ENCODE results near the gene COX6B1. TPM values are rescaled to one million over a fixed set of nuclear protein-coding genes. Genes with fewer than 3 reads are reported as not detected.

The COX6B1 gene
- total and polyA plus RNA-seq, 10 donors: 208 to 837 (median 529) TPM

DNA sequence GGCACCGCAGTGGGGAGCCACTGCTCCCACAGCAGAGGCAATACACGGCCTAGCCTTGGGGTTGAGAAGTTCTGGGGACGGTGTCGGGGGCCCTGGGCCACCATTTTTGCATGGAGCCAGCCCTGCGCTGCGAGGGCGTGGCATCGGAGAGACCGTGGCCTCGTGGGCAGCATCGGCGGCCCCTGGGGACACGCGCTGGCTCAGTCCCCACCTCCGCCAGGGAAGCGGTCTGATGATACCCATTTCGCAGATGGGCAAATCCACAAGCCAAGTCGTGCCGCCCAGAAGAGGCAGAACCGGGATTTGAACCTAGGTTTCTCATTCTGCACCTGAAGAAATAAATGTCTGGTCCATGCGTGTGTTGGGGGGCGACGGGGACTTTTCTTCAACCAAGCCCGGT is 17.0 kb downstream of the COX6B1 start:
- Histone ChIP-seq H3K4me3 (no peak overlapping the region), H3K9me3 (no peaks in the 10 kb centered on the region), H3K27ac (no peak overlapping the region), H3K27me3 (replicated peaks in 1 of 7) (peaks cover 0 to 8% (median 0%) of the 10 kb centered on the region in 7 donors), H3K4me1 (no peaks in the 10 kb centered on the region), H3K36me3 (peaks cover 0 to 60% (median 7%) of the 10 kb centered on the region in 6 donors)
- WGBS, 5 donors: 89 to 96% (median 96%) methylated on average over 24 of the region's 24 CpGs
- intact Hi-C loops (cut with DNase I; ENCODE audit: low total_unique reads): no loop called here
- DNase-seq: no peak
- no peak for TF ChIP-seq CTCF (IDR thresholded peaks at IDR 0.05 in 8 of 11, conservative IDR thresholded peaks at IDR 0.05 in 3 of 11)
- TF ChIP-seq POLR2A (IDR thresholded peaks at IDR 0.05): no peak
- TF ChIP-seq POLR2AphosphoS5 (IDR thresholded peaks at IDR 0.05): peak in 1 of 3 donors; percentile 43

DNA sequence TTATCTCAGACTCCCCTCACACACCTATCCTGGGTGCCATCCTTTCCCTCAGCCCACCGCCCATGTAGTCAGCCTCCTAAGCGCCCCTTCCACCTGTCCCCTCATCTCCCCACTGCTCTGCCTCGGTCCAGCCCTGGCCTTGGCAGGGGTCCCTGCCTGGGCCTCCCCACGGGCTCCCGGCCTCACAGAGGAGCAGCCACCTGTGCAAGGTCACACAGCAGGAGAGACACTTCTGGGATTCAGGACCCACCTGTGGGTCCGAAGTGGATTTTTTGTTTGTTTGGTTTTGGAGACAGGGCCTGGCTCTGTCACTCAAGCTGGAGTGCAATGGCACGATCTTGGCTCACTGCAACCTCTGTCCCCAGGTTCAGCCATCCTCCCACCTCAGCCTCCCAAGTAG is 17.5 kb downstream of the COX6B1 start:
- peaks cover 0 to 9% (median 0%) of the 10 kb centered on the region in 7 donors for H3K27me3 ChIP-seq (replicated peaks in 1 of 7)
- H3K4me3 ChIP-seq: no peak overlapping the region

GRCh38 chr19:35666251-35666913 is 18.3 kb downstream of the COX6B1 start, which contains the start of gene UPK1A:
Gene UPK1A (plus strand): TSS chr19:35666517. CDS start chr19:35666813, 296 bp downstream.
- Histone ChIP-seq H3K4me3 (no peak within 1 kb of the TSS), H3K9me3 (no peaks in the 10 kb centered on the region), H3K27me3 (replicated peaks in 1 of 7) (peaks cover 0 to 15% (median 0%) of the 10 kb centered on the region in 7 donors), H3K36me3 (peaks cover 0 to 48% (median 2%) of the 10 kb centered on the region in 6 donors), H3K4me1 (no peaks in the 10 kb centered on the region), H3K27ac (no peak within 1 kb of the TSS)
- 74 to 85% (median 76%) methylated on average over 14 to 16 of the region's 16 CpGs for WGBS, 5 donors
- no peak for DNase-seq
- intact Hi-C loops (cut with DNase I; ENCODE audit: low total_unique reads): no loop called here
- TF ChIP-seq POLR2AphosphoS5 (IDR thresholded peaks at IDR 0.05) (peak in 1 of 3 donors; percentile 47), CTCF (IDR thresholded peaks at IDR 0.05 in 8 of 11, conservative IDR thresholded peaks at IDR 0.05 in 3 of 11) (no peak), POLR2A (IDR thresholded peaks at IDR 0.05) (no peak)

More for the DNA sequence above, 17.5 kb downstream of the COX6B1 start:
- DNase-seq: no peak
- no peaks in the 10 kb centered on the region for H3K9me3 ChIP-seq
- H3K4me1 ChIP-seq: no peaks in the 10 kb centered on the region
- peak in 1 of 3 donors; percentile 38 for TF ChIP-seq POLR2AphosphoS5 (IDR thresholded peaks at IDR 0.05)
- no peak for TF ChIP-seq CTCF (IDR thresholded peaks at IDR 0.05 in 8 of 11, conservative IDR thresholded peaks at IDR 0.05 in 3 of 11)
- TF ChIP-seq POLR2A (IDR thresholded peaks at IDR 0.05): no peak
- peaks cover 0 to 56% (median 5%) of the 10 kb centered on the region in 6 donors for H3K36me3 ChIP-seq
- intact Hi-C loops (cut with DNase I; ENCODE audit: low total_unique reads): no loop called here
- H3K27ac ChIP-seq: no peak overlapping the region
- WGBS, 5 donors: 80 to 97% (median 91%) methylated on average over 7 of the region's 7 CpGs

DNA sequence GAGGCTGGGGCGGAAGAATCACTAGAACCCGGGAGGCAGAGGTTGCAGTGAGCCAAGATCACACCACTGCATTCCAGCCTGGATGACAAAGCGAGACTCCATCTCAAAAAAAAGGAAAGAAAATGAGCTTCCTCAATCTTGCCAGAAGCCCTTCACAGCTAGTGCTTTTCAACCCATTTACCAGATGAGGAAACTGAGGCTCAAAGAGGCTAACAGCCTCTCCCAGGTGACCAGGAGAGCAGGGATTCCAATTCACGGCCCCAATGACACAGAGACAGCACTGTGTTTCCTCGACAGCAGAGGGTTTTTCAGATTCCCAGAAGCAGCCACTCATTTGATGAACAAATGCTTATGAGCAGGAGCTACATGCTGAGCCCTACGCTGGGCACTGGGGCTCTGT is 21.4 kb downstream of the COX6B1 start:
- H3K4me3 ChIP-seq: no peak overlapping the region
- 72 to 87% (median 76%) methylated on average over 6 of the region's 6 CpGs for WGBS, 5 donors
- TF ChIP-seq POLR2AphosphoS5 (IDR thresholded peaks at IDR 0.05): no peak
- TF ChIP-seq CTCF (IDR thresholded peaks at IDR 0.05 in 8 of 11, conservative IDR thresholded peaks at IDR 0.05 in 3 of 11): no peak
- no peak for TF ChIP-seq POLR2A (IDR thresholded peaks at IDR 0.05)
- peaks cover 0 to 16% (median 2%) of the 10 kb centered on the region in 6 donors for H3K36me3 ChIP-seq
- H3K9me3 ChIP-seq: no peaks in the 10 kb centered on the region
- H3K27me3 ChIP-seq (replicated peaks in 1 of 7): peaks cover 0 to 47% (median 19%) of the 10 kb centered on the region in 7 donors
- intact Hi-C loops (cut with DNase I; ENCODE audit: low total_unique reads): no loop called here
- DNase-seq: no peak
- H3K4me1 ChIP-seq: peaks cover 0 to 13% (median 9%) of the 10 kb centered on the region in 6 donors
- H3K27ac ChIP-seq: no peak overlapping the region

All from spleen (tissue), 11 donors.